Liver (tissue), 9 donors: ENCODE measurements around the gene DNAJC6. TPM values are rescaled to one million over a fixed set of nuclear protein-coding genes. Genes with fewer than 3 reads are reported as not detected.

Experiments used
- DNase-seq: peaks from one replicate; pipeline ENCODE4 v3.0.0-alpha.2; 2017; ENCODE audit warnings: low spot score
- H3K27ac ChIP-seq, 2 donors: one replicate each; pipeline ENCODE4 v1.7.0; 2013; ENCODE audit warnings: inconsistent platforms in 2 of 2, low read length in 2 of 2, control low read depth in 1 of 2, low read depth in 1 of 2, mild to moderate bottlenecking in 1 of 2
- H3K27me3 ChIP-seq, 4 donors: one replicate each; pipeline versions ENCODE4 v1.6.1 to v1.7.0; 2013; ENCODE audit warnings: low read length in 3 of 4, inconsistent platforms in 1 of 4, mild to moderate bottlenecking in 1 of 4, moderate library complexity in 1 of 4; ENCODE audit not compliant: control insufficient read depth in 4 of 4, insufficient read depth in 4 of 4
- H3K36me3 ChIP-seq, 4 donors: one replicate each; pipeline versions ENCODE4 v1.6.1 to v1.7.0; 2013; ENCODE audit warnings: low read length in 3 of 4, mild to moderate bottlenecking in 3 of 4, low read depth in 1 of 4, moderate library complexity in 1 of 4; ENCODE audit not compliant: control insufficient read depth in 4 of 4, insufficient read depth in 3 of 4
- H3K4me1 ChIP-seq, 4 donors: one replicate each; pipeline versions ENCODE4 v1.6.1 to v1.7.0; 2013; ENCODE audit warnings: low read length in 3 of 4, mild to moderate bottlenecking in 3 of 4, moderate library complexity in 1 of 4; ENCODE audit not compliant: control insufficient read depth in 4 of 4, insufficient read depth in 4 of 4
- H3K4me3 ChIP-seq, 3 donors: one replicate each; pipeline versions ENCODE4 v1.6.1 to v1.7.0; 2013; ENCODE audit warnings: low read length in 3 of 3, control low read depth in 1 of 3, low read depth in 1 of 3, mild to moderate bottlenecking in 1 of 3
- H3K9ac ChIP-seq, 2 donors: one replicate each; pipeline ENCODE4 v1.7.0; 2013; ENCODE audit warnings: low read length in 2 of 2, mild to moderate bottlenecking in 2 of 2, moderate library complexity in 2 of 2, control low read depth in 1 of 2, low read depth in 1 of 2
- H3K9me3 ChIP-seq, 4 donors: one replicate each; pipeline versions ENCODE4 v1.6.1 to v1.7.0; 2013; ENCODE audit warnings: low read length in 3 of 4; ENCODE audit not compliant: control insufficient read depth in 4 of 4
- CTCF ChIP-seq: fragments of 150-350 bp; IDR thresholded peaks from 2 replicates; pipeline ENCODE4 v1.5.1; 2017; ENCODE audit warnings: improper control_type of control experiment, low read depth, low read length; ENCODE audit not compliant: missing input control
- EGR1 ChIP-seq, 2 donors: IDR thresholded peaks; 2 replicates each; pipeline ENCODE4 v1.6.1; 2016 to 2018; ENCODE audit warnings: antibody characterized with exemption in 2 of 2, low read depth in 2 of 2
- FOXA1 ChIP-seq: IDR thresholded peaks from 2 replicates; pipeline ENCODE4 v1.6.1; 2016; ENCODE audit warnings: antibody characterized with exemption
- FOXA2 ChIP-seq: IDR thresholded peaks from 2 replicates; pipeline ENCODE4 v1.6.1; 2016; ENCODE audit warnings: antibody characterized with exemption
- GABPA ChIP-seq, 2 donors: IDR thresholded peaks in 1 of 2; conservative IDR thresholded peaks in 1 of 2; 2 replicates each; pipeline ENCODE4 v1.6.1; 2016; ENCODE audit warnings: antibody characterized with exemption in 2 of 2, mild to moderate bottlenecking in 1 of 2, moderate library complexity in 1 of 2
- HNF4A ChIP-seq, 2 donors: conservative IDR thresholded peaks; 2 replicates each; pipeline ENCODE4 v1.6.1; 2016; ENCODE audit warnings: antibody characterized with exemption in 2 of 2, mild to moderate bottlenecking in 2 of 2
- HNF4G ChIP-seq: IDR thresholded peaks from 2 replicates; pipeline ENCODE4 v1.6.1; 2016; ENCODE audit warnings: antibody characterized with exemption
- JUND ChIP-seq, 2 donors: IDR thresholded peaks; 2 replicates each; pipeline ENCODE4 v1.6.1; 2016; ENCODE audit warnings: antibody characterized with exemption in 2 of 2
- NR2F2 ChIP-seq: IDR thresholded peaks from 2 replicates; pipeline ENCODE4 v1.6.1; 2016; ENCODE audit warnings: antibody characterized with exemption
- RAD21 ChIP-seq, 2 donors: IDR thresholded peaks; 2 replicates each; pipeline ENCODE4 v1.6.1; 2016; ENCODE audit warnings: antibody characterized with exemption in 2 of 2, mild to moderate bottlenecking in 2 of 2
- REST ChIP-seq: IDR thresholded peaks from 2 replicates; pipeline ENCODE4 v1.6.1; 2016; ENCODE audit warnings: antibody characterized with exemption, mild to moderate bottlenecking
- RXRA ChIP-seq, 2 donors: IDR thresholded peaks; 2 replicates each; pipeline ENCODE4 v1.6.1; 2017 to 2018; ENCODE audit warnings: antibody characterized with exemption in 2 of 2, mild to moderate bottlenecking in 1 of 2
- SP1 ChIP-seq: IDR thresholded peaks from 2 replicates; pipeline ENCODE4 v1.6.1; 2018; ENCODE audit warnings: antibody characterized with exemption, mild to moderate bottlenecking
- YY1 ChIP-seq: IDR thresholded peaks from 2 replicates; pipeline ENCODE4 v1.6.1; 2016; ENCODE audit warnings: antibody characterized with exemption, mild to moderate bottlenecking
- WGBS: extraction: QIAGEN DNeasy Blood & Tissue Kit; methylation state at CpG from one replicate; pipeline ENCODE4 v1.1.7; 2013; 5-methylcytosine and 5-hydroxymethylcytosine counted together
- polyA plus RNA-seq, 2 donors: library from polyadenylated mRNA; stranded (reverse) in 1 of 2; unstranded in 1 of 2; fragments of 200-250 nt in 1 of 2; fragments of >200 nt in 1 of 2; fragmentation: Nextera tagmentation in 1 of 2; extraction: Ambion mirVana in 1 of 2; gene quantifications; one replicate each; pipeline versions ENCODE4 v1.2.1 to v1.2.3, GENCODE V29; 2013 to 2015
- total RNA-seq, 2 donors: library from RNA; depleted of rRNA; stranded (reverse); fragments of >200 nt; gene quantifications; one replicate each; pipeline ENCODE4 v1.2.3, GENCODE V29; 2014
- TF ChIP-seq, protein P1 (sequence below): IDR thresholded peaks from 2 replicates; pipeline ENCODE4 v1.6.1; 2016; ENCODE audit warnings: antibody characterized with exemption
- TF ChIP-seq, protein P2 (sequence below): IDR thresholded peaks from 2 replicates; pipeline ENCODE4 v1.6.1; 2016; ENCODE audit warnings: antibody characterized with exemption
- TF ChIP-seq, protein P3 (sequence below): IDR thresholded peaks from 2 replicates; pipeline ENCODE4 v1.6.1; 2016; ENCODE audit warnings: antibody characterized with exemption
- donor health status: healthy.
- donor health status: healthy.
- donor health status: healthy.
- donor health status: healthy.
- donor health status: healthy.

The DNAJC6 gene
- total and polyA plus RNA-seq, 4 donors = 0.15 to 35.0 (median 0.30) TPM

DNA sequence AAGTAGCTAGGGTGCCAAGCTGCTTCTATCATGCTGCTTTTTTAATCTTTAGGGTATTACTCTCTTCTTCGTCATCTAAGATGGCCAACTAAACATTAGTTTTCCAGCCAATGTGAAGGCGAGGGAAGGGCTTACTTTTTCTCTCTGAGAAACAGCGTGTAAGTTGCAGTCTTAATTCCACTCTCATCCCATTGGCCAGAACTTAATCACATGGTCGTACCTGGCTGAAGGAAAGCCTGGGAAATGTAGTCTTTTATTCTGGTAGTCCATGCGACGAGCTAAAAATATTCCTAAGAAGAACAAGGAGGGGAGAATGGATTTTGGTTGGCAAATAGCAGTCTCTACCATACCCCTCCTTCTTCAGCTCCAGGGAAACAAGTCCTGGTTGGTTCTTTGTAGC, 21.5 kb downstream of the DNAJC6 start:
- WGBS = 84% methylated on average over 6 of the region's 6 CpGs
- Histone ChIP-seq H3K4me3 (no peak overlapping the region), H3K27me3 (no peaks in the 10 kb centered on the region), H3K27ac (no peak overlapping the region), H3K36me3 (no peaks in the 10 kb centered on the region), H3K4me1 (no peaks in the 10 kb centered on the region), H3K9me3 (no peaks in the 10 kb centered on the region), H3K9ac (no peak overlapping the region)
- no peak for DNase-seq
- no peak for TF ChIP-seq SP1

DNA sequence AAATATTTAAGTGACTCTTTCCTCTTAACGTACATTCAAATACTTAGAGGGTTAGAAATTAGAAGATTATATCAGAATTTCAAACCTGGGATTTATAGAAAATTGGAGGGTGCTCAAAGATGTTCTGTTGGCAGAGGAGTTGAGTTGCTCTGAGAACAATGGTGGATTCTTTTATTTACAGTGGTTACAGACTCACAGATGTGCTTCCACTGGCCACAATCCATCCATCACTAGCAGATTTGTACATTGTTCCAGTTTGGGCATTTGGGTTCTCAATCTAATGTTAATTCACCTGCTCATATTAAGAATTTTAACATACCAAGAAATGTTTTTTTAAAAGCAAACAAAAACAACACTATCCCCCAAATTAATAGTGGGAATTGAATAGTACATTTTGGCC, 23.5 kb downstream of the DNAJC6 start:
- no peaks in the 10 kb centered on the region for H3K4me1 ChIP-seq
- no peak overlapping the region for H3K4me3 ChIP-seq
- TF ChIP-seq FOXA2 = no peak
- TF ChIP-seq, protein P1, sequence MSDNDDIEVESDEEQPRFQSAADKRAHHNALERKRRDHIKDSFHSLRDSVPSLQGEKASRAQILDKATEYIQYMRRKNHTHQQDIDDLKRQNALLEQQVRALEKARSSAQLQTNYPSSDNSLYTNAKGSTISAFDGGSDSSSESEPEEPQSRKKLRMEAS = no peak
- TF ChIP-seq HNF4A (conservative IDR thresholded peaks at IDR 0.05) = no peak
- no peak for TF ChIP-seq RAD21 (IDR thresholded peaks at IDR 0.05)
- H3K36me3 ChIP-seq = no peaks in the 10 kb centered on the region
- WGBS = 78% methylated on average over 1 of the region's 1 CpG
- H3K9me3 ChIP-seq = no peaks in the 10 kb centered on the region
- H3K9ac ChIP-seq = no peak overlapping the region
- H3K27ac ChIP-seq = no peak overlapping the region
- H3K27me3 ChIP-seq = no peaks in the 10 kb centered on the region
- DNase-seq = no peak

DNA sequence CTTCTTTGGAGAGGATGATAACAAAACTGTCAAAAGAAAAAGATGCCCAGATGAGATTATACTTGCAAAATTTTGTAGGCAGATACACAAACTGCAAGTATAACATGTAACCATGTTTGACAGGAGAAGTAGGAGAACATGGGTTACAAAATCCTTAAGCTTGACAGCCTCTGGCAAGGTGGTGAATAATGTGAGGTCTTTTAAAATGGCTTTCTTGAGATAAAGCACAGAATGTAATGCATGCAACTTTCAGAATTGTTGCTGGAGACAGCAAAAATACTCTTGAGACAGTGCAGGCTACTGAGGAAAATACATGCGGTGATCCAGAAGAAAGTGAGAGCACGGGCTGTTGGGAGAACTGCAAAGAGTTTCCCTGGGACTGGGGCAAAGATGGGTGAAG, 24.7 kb downstream of the DNAJC6 start:
- H3K4me1 ChIP-seq = no peaks in the 10 kb centered on the region
- H3K27me3 ChIP-seq = no peaks in the 10 kb centered on the region
- no peak overlapping the region for H3K27ac ChIP-seq
- DNase-seq = no peak
- no peak overlapping the region for H3K9ac ChIP-seq
- 92% methylated on average over 2 of the region's 2 CpGs for WGBS
- no peaks in the 10 kb centered on the region for H3K9me3 ChIP-seq
- TF ChIP-seq RXRA (IDR thresholded peaks at IDR 0.05) (no peak), SP1 (no peak), FOXA1 (no peak), EGR1 (IDR thresholded peaks at IDR 0.05; ENCODE audit: low read depth in 2 of 2) (no peak)
- TF ChIP-seq, protein P2, sequence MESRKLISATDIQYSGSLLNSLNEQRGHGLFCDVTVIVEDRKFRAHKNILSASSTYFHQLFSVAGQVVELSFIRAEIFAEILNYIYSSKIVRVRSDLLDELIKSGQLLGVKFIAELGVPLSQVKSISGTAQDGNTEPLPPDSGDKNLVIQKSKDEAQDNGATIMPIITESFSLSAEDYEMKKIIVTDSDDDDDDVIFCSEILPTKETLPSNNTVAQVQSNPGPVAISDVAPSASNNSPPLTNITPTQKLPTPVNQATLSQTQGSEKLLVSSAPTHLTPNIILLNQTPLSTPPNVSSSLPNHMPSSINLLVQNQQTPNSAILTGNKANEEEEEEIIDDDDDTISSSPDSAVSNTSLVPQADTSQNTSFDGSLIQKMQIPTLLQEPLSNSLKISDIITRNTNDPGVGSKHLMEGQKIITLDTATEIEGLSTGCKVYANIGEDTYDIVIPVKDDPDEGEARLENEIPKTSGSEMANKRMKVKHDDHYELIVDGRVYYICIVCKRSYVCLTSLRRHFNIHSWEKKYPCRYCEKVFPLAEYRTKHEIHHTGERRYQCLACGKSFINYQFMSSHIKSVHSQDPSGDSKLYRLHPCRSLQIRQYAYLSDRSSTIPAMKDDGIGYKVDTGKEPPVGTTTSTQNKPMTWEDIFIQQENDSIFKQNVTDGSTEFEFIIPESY = no peak
- H3K4me3 ChIP-seq = no peak overlapping the region
- no peaks in the 10 kb centered on the region for H3K36me3 ChIP-seq

GRCh38 chr1:65339866-65340468, 30.6 kb downstream of the DNAJC6 start:
- H3K27me3 ChIP-seq = no peaks in the 10 kb centered on the region
- H3K9me3 ChIP-seq = no peaks in the 10 kb centered on the region
- no peak overlapping the region for H3K9ac ChIP-seq
- H3K27ac ChIP-seq = no peak overlapping the region
- H3K4me3 ChIP-seq = no peak overlapping the region
- H3K36me3 ChIP-seq = no peaks in the 10 kb centered on the region
- DNase-seq = no peak
- WGBS = 87% methylated on average over 3 of the region's 3 CpGs
- H3K4me1 ChIP-seq = no peaks in the 10 kb centered on the region
- TF ChIP-seq JUND (IDR thresholded peaks at IDR 0.05) (no peak), CTCF (no peak), YY1 (no peak), NR2F2 (no peak), HNF4G (no peak), HNF4A (conservative IDR thresholded peaks at IDR 0.05) (no peak), GABPA (IDR thresholded peaks at IDR 0.05 in 1 of 2, conservative IDR thresholded peaks at IDR 0.05 in 1 of 2) (no peak), FOXA1 (no peak), REST (no peak), FOXA2 (no peak)
- TF ChIP-seq, protein P3, sequence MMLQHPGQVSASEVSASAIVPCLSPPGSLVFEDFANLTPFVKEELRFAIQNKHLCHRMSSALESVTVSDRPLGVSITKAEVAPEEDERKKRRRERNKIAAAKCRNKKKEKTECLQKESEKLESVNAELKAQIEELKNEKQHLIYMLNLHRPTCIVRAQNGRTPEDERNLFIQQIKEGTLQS = no peak
